ENCODE results near the gene IKZF3. TPM values are rescaled to one million over a fixed set of nuclear protein-coding genes. Genes with fewer than 3 reads are reported as not detected.
A peak's percentile ranks its signal among the peaks of the same experiment; 100 is the strongest.

IKZF3 gene
- total RNA-seq, 2 donors from 2014 or later = 0.55 to 1.7 TPM

- H3K27ac ChIP-seq = no peak overlapping the region
- no peak overlapping the region for H3K4me3 ChIP-seq
- no peaks in the 10 kb centered on the region for H3K9me3 ChIP-seq
- peaks cover 15% of the 10 kb centered on the region for H3K4me1 ChIP-seq (replicated peaks)
- H3K27me3 ChIP-seq (replicated peaks; ENCODE audit: insufficient read depth) = no peaks in the 10 kb centered on the region
- intact Hi-C loops (cut with DNase I) = no loop called here
- 87% methylated on average over 7 of the region's 7 CpGs for WGBS
- TF ChIP-seq POLR2A (IDR thresholded peaks at IDR 0.05) = no peak
- no peak for TF ChIP-seq POLR2AphosphoS5 (IDR thresholded peaks at IDR 0.05)
- TF ChIP-seq, protein P1, sequence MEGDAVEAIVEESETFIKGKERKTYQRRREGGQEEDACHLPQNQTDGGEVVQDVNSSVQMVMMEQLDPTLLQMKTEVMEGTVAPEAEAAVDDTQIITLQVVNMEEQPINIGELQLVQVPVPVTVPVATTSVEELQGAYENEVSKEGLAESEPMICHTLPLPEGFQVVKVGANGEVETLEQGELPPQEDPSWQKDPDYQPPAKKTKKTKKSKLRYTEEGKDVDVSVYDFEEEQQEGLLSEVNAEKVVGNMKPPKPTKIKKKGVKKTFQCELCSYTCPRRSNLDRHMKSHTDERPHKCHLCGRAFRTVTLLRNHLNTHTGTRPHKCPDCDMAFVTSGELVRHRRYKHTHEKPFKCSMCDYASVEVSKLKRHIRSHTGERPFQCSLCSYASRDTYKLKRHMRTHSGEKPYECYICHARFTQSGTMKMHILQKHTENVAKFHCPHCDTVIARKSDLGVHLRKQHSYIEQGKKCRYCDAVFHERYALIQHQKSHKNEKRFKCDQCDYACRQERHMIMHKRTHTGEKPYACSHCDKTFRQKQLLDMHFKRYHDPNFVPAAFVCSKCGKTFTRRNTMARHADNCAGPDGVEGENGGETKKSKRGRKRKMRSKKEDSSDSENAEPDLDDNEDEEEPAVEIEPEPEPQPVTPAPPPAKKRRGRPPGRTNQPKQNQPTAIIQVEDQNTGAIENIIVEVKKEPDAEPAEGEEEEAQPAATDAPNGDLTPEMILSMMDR (IDR thresholded peaks at IDR 0.05) = no peak
- DNase-seq (ENCODE audit: low spot score) = no peak
- H3K36me3 ChIP-seq = peaks cover 0 to 4% of the 10 kb centered on the region in 2 donors
Observed at GRCh38 chr17:39719563-39720355, 144.4 kb downstream of the IKZF3 start.

GRCh38 chr17:39717660-39718059 is 146.5 kb downstream of the IKZF3 start:
- H3K36me3 ChIP-seq = no peaks in the 10 kb centered on the region

DNA sequence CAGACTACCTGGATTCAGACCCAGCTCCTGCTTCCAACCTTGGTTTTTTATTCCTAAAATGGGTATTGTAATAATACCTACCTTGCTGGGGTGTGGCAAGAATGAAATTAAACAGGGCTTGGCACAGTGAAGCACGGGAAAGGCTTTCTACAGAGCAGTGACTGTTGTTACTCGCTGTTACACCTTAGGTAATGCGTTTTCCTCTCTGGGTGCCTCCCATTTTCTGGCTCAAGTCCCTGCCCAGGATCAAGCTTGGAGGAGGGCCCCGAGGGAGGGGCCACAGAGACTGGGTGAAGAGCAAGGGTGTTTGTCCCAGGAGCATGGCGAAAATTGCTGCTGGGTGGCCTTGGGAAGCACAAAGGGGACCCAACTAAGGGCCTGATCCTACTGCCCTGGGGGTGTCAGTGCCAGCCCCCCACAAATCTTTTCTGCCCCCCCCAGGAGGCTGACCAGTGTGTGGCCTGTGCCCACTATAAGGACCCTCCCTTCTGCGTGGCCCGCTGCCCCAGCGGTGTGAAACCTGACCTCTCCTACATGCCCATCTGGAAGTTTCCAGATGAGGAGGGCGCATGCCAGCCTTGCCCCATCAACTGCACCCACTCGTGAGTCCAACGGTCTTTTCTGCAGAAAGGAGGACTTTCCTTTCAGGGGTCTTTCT is 147.1 kb downstream of the IKZF3 start:
- Histone ChIP-seq H3K27me3 (replicated peaks; ENCODE audit: insufficient read depth) (no peaks in the 10 kb centered on the region), H3K27ac (peak overlapping the region; percentile 82 to 88)
- DNase-seq (ENCODE audit: low spot score) = peak; percentile 81

More at GRCh38 chr17:39717660-39718059, 146.5 kb downstream of the IKZF3 start:
- TF ChIP-seq POLR2A (IDR thresholded peaks at IDR 0.05) (no peak), POLR2AphosphoS5 (IDR thresholded peaks at IDR 0.05) (no peak)
- TF ChIP-seq, protein P1 (IDR thresholded peaks at IDR 0.05) = no peak
- H3K27me3 ChIP-seq (replicated peaks; ENCODE audit: insufficient read depth) = no peaks in the 10 kb centered on the region
- no peak for DNase-seq (ENCODE audit: low spot score)
- H3K9me3 ChIP-seq = no peaks in the 10 kb centered on the region
- peak overlapping the region in 1 of 2 donors; percentile 82 for H3K27ac ChIP-seq
- H3K4me1 ChIP-seq (replicated peaks) = peaks cover 15% of the 10 kb centered on the region
- H3K4me3 ChIP-seq = no peak overlapping the region
- intact Hi-C loops (cut with DNase I) = no loop called here
- WGBS = 83% methylated on average over 6 of the region's 6 CpGs

GRCh38 chr17:39716073-39716818 is 147.9 kb downstream of the IKZF3 start:
- H3K9me3 ChIP-seq = no peaks in the 10 kb centered on the region
- peak overlapping the region; percentile 82 to 88 for H3K27ac ChIP-seq
- WGBS = 55% methylated on average over 13 of the region's 15 CpGs
- peaks cover 15% of the 10 kb centered on the region for H3K4me1 ChIP-seq (replicated peaks)
- H3K27me3 ChIP-seq (replicated peaks; ENCODE audit: insufficient read depth) = no peaks in the 10 kb centered on the region
- no peak overlapping the region for H3K4me3 ChIP-seq
- TF ChIP-seq POLR2AphosphoS5 (IDR thresholded peaks at IDR 0.05) = no peak
- TF ChIP-seq, protein P1 (IDR thresholded peaks at IDR 0.05) = no peak
- no peak for TF ChIP-seq POLR2A (IDR thresholded peaks at IDR 0.05)
- no peak for DNase-seq (ENCODE audit: low spot score)
- H3K36me3 ChIP-seq = peaks cover 5 to 8% of the 10 kb centered on the region in 2 donors
- intact Hi-C loops (cut with DNase I) = no loop called here

More for the DNA sequence above, 147.1 kb downstream of the IKZF3 start:
- TF ChIP-seq POLR2AphosphoS5 (IDR thresholded peaks at IDR 0.05) (peak; percentile 88), POLR2A (IDR thresholded peaks at IDR 0.05) (no peak)
- Histone ChIP-seq H3K4me3 (no peak overlapping the region), H3K4me1 (replicated peaks) (peaks cover 15% of the 10 kb centered on the region), H3K9me3 (no peaks in the 10 kb centered on the region), H3K36me3 (peaks cover under 1 to 2% of the 10 kb centered on the region in 2 donors)
- WGBS = 61% methylated on average over 11 of the region's 11 CpGs
- intact Hi-C loops (cut with DNase I) = no loop called here
